ENCODE data around the gene JPH2.
"Not testable (repeated sequence)": the region's sequence is repeated elsewhere in the genome, so short reads cannot be mapped to it uniquely, and the experiment has no call there.

Gene JPH2

DNA sequence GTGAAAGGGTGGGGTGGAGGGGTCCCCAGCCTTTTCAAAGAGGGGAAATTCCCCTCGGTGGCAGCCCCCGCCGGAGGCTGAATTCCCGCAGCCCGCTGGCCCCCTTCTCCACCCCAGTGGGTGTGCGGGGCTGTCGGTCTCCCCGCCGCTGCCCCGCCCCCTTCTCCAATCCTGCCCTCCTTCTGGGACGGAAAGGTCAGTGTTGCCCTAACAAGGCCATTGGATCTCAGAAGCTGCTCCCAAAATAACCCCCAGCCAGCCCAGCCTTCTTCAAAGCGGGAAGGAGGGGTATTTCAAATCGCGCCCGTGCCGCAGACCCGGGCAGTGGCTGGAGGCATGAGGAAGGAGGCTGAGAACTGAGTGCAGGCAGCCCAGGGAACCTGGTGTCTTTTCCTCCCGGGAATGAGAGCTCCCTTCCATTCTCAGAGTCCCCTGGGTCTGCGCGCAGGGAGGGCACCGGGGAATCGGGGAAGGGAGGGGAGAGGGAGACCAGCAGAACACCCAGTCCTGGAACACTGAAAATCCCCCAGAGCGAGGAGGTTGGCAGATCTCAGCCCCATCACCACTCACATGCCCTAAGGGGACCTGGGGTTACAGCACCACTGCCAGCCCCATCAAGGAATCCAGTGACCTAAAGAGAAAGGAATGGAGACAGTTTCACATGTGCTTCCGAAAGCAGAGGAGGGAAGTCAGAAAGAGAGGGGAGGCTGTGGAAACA, at the start of gene JPH2:
Gene JPH2 (minus strand): TSS at position 135 of the 718 bp plus-strand sequence. CDS start 483 bp downstream, outside the sequence.
- DNase-seq, result no peak

DNA sequence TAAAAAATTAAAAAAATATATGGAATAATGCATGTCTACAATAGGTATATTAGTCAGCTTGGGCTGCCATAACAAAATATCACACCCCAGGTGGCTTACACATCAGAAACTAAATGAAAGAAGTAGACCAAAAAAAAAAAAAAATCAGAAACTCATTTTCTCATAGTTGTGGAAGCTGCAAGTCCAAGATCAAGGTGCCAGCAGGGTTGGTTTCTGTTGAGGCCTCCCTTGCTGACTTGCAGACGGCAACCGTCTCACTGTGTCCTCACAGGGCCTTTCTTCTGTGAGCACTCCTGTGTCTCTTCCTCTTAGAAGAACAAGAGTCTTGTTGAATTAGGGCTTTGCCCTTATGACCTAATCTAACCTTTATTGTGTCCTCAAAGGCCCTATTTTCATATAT, 48.7 kb upstream of the JPH2 start:
- DNase-seq, result no peak

DNA sequence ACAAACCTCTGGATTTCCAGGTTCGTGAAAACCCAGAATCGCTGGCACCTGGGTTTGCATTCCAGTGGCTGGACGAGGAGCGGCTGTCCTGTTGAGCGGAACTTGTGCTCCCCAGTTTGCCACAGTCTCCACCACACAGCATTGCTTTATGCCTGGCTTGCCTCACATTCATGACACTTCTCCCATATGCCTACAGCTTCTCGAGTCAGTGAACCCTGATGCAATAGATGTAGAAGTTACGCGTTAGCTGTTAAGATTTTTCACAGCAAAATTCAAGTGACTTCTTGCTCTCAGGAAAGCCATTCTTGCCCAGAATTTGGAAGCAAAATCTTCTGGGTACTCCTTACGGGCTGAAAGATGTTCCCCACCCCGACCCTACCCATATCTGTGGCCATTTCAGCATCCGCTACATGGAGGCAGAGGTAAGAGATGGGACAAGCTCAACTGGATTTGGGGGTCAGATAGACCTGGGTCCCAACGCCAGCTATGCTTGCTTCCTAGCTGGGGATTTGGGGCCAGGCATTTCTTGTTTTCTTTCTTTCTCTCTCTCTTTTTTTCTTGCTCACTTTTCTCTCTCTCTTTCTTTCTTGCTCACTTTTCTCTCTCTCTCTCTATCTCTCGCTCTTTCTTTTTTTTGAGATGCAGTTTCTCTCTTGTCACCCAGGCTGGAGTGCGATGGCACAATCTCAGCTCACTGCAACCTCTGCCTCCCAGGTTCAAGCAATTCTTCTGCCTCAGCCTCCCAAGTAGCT, 47.8 kb upstream of the JPH2 start:
- DNase-seq, result no peak

DNA sequence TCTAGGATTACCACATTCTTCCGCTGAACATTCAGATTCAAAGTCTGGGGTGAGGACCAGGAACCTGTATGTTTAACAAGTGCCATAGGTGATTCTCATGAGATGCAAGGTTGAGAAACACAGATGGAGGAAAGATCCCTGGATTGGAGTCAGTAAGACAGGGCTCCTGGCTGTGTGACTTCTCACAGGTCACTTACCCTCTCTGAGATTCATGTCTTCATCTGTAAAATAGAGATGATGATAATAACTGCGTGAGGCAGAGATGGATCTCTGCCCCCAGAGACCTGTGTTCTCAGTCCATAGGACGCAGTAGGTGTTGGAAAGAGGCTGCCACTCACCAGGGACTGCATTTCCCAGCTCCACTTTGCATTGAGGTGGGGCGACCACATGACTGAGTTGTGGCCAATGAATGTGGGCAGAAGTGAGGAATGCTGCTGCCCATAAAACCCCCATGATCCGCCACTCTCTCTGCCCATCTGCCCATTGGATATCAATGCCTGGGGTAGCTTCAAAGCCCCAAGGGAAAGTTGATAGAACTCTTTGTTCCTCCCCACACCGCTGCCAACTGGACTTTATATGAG, 46.5 kb upstream of the JPH2 start:
- DNase-seq, result no peak

DNA sequence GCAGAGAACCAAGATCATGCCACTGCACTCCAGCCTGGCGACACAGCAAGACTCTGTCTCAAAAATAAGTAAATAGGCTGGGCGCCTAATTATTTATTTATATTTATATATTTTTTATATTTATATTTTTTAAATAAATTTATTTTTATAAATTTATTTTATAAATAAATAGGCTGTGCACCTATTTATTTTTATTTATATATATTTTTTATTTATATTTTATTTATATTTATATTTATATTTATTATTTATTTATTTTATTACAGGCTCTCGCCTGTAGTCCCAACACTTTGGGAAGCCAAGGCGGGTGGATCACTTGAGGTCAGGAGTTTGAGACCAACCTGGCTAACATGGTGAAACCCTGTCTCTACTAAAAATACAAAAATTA, 45.5 kb upstream of the JPH2 start:
- DNase-seq, result not testable (repeated sequence)

DNA sequence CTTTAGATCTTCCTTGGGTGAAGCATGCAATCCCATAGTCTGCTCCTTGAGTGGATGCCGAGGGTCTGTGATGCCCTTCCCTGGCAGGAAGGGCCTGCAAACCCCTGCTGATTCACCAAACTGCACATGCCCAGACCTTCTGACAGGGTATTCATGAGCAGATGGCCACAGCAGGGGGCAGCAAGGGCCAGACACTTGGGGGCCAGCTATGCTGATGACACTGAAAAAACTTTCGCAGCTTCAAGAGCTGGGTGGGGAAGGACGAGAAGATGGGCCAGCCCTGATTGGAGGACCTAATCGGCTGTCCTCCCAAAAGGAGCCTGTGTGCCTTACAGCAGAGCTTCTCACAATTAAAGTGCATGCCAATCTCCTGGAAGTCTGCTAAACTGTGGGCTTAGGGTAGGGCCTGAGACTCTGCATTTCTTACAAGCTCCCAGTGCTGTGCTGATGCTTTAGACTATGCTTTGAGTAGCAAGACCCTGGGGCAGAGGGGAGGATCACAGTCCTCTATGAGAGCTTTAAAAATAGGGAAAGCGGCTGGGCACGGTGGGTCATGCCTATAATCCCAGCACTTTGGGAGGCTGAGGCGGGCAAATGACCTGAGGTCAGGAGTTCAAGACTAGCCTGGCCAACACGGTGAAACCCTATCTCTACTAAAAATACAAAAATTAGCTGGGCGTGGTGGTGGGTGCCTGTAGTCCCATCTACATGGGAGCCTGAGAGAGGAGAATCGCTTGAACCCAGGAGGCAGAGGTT, 44.9 kb upstream of the JPH2 start:
- DNase-seq, result no peak

DNA sequence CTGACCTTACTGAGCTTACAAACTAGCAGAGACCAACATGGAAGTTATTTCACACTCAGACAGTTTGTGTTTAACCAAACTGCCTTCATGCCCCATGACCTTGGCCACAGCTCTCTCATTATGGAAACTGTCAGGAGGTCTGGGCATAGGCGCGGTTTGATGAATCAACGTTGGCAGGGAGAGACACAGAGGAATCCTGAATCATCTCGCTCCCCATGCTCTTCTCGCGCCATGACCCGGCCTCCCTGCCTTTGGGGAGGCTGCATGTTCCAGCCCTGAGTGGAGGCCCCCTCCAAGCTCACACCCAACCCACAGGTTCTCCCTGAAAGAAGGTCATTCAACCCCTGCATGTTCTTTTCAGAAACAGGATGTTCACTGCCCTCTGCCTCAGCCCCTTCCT, 44.2 kb upstream of the JPH2 start:
- no peak for DNase-seq

DNA sequence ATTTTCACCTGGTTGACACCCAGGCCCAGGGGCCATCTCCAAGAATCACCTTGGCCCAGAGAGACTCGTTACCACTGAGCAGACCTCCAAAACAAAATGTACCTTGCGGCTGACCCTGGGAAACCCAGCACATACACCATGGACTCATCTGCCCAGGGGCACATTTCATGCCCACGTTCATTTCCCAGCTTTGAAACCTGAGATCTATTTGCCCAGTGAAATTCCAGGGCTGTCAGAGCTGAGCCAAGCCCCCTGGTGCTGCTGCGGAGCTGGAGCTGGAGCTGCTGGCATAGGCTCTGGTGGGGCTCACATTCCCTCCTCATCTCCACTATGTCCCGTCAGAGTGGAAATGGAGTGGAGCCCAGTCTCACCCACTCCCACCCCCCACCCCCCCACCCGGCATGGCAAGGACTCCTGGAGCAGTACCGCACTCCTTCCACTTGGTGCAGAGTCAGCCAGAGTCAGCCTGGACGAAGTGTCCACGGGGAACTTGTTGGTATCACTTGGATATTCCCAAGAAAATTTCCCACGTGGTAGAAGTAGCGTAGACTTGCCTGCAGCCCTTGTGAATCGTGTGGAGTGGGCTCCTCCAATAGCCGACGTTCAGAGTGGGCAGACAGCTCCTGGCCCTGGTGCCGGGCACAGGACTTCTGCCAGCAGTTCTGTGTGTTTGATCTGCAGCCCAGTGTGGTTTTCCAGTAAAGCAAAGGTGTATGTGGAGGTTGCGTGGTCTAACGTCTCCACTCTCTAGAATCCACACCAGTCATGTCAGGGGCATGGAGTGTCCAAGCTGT, 41.7 kb upstream of the JPH2 start:
- DNase-seq, result no peak

DNA sequence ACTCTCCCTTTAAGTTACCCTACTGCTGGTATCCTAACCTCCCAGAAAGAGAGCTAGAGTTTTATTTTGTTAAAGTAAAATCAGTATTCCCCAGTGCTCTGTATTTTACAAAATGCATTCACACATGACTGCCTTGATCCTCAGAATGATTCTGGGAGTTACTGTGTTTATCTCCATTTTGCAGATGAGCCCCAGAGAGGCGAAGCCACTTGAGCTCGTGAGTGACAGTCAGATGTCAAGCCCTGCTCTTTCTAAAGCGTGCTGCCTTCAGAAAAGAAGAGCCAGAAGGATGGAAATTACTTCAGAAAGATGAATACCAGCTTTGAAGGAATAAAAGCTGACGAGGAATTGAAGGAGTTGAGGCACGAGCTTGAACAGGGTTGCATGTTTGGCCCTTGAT, 37.6 kb upstream of the JPH2 start:
- no peak for DNase-seq

DNA sequence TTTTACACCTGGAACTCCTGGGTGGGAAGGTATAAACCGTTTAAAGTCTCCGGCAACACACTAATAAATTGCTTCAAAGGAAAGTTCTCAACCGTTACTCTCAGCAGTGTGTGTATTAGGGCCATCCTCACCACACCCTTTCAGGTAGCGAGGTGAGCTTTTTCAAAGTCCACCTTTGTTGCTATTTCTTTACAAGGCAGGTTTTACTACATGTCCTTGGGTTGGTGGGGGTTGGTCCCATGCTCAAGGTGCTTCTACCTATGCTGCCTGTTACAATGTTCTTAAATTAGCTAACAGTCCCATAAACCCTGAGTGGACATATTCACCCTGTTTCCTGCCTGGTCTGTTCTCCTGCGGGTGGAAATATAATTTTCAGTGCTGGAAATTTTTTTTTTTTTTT, 36.7 kb upstream of the JPH2 start:
- DNase-seq, result no peak

DNA sequence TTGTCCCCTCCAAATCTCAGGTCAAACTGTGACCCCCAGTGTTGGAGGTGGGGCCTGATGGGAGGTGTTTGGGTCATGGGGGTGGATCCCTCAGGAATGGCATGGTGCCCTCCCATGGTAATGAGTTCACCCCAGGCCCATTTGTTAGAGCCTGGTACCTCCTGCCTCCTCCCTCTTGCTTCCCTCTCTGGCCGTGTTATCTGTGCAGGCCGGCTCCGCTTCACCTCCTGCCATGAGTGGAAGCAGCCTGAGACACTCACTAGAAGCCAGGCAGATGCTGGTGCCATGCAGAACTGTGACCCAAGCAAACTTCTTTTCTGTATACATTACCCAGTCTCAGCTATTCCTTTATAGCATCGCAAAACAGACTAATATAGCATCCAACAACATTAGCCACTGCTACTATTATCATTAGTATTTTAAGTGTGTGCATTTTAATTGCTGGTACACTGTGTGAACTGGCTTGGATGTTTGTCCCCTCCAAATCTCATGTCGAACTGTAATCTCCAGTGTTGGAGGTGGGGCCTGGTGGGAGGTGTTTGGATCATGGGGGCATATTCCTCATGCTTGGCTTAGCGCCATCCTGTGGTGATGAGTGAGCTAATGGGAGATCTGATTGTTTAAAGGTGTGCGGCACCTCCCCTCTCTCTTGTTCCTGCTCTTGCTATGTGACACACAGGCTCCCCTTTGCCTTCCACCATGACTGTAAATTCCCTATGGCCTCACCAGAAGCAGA, 35.8 kb upstream of the JPH2 start:
- DNase-seq, result no peak

DNA sequence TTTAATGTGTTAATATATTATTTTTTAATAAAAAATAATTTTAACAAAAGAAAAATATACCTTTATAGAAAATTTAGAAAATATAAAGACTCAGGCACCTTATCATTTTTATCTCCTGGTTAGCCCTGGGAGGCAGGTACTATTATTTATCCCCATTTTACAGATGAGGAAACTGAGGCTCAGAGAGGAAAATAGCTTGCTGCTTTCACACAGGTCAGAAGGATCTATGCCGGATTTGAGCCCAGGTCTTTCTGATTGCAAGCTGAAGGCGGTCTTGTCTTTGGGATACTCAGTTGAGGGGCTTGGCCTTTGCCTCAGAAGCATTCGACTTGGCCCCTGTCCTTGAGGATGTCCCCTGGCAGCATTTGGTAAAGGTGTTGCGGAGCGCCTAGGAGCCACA, 35.0 kb upstream of the JPH2 start:
- no peak for DNase-seq

DNA sequence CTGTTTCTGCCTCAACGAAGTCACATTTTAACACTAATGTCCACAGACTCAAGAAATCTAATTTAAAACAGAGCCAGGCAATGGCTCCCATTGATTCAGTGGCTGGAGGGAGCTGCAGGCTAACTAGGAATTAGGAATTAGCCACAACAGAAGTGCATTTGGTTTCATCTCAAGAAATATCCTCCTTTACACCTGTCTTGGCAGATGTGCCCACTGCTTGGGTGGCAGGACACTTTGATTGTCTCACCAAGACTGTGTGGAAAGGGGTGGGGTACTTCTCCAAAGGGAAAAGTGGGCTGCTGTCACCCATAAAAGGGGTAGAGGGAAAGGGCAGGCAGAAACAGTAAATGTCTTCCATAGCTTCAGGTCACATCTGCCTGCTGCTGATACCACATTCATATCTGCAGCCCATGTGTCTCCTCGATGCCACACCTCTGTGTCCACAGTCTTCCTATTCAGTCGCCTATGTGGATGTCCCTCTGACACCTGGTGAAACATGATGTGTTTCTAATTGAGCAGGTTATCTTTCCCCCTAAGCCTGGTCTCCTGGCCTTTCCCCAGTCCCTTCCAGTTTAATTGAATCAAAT, 34.5 kb upstream of the JPH2 start:
- no peak for DNase-seq

DNA sequence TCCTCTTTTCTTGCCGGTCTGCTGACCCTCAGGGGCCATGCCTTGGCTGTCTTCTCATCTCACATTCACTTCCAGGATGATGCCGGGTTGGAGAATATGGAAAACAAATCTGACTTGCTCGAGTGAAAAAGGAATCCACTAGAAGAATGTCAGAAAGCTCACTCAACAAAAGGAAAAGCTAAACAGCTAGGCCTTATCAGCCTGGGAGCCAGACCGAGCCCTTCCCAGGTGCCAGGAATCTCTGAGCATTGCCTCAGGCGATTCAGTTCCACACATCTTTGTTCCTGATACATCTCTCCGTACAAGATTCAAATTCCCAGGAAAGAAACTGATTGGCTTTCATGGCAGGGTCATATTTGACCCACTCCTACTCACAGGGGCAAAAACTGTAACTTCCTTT, 32.8 kb upstream of the JPH2 start:
- no peak for DNase-seq

DNA sequence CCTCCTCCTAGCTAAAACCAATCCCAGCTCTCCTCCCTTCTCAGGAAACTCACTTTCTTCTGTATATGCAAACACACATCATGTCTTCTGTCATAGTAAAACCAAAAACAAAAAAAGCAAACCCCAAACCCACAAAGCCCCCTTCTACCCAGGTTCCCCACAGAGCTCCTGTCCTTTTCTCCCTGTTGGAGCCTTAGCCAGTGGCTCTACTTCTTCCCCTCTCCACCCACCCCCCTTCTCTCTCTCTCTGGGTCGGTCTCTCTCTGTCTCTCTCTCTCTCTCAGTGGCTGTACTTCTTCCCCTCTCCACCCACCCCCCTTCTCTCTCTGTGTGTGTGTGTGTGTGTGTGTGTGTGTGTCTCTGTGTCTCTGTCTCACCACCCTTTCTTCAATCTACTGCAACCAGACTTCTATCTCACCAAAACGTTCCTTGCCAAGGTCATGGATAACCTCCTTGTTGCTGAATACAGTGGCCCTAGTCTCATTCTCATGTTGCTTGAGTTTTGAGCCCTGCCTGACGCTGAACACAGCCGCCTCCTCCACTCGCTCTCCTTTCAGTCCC, 32.3 kb upstream of the JPH2 start:
- no peak for DNase-seq

DNA sequence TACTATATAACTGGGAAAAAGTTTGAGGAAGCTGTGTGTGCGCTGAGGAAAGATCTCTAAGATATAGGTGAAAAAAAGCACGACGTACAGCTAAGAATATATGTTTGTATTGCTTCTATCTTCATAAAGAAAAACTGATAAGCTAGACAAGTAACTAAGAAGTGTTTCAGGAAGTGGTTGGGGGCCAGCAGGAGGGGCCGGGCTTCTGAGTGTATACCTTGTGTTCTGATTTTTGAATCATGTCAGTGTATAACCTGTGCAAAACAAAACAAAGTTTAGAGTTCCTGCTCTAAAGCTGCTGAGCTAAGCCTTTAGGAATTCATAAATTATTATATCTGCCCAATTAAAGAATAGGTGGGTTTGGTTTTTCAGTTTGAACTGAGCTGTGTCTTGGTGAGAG, 31.5 kb upstream of the JPH2 start:
- no peak for DNase-seq

DNA sequence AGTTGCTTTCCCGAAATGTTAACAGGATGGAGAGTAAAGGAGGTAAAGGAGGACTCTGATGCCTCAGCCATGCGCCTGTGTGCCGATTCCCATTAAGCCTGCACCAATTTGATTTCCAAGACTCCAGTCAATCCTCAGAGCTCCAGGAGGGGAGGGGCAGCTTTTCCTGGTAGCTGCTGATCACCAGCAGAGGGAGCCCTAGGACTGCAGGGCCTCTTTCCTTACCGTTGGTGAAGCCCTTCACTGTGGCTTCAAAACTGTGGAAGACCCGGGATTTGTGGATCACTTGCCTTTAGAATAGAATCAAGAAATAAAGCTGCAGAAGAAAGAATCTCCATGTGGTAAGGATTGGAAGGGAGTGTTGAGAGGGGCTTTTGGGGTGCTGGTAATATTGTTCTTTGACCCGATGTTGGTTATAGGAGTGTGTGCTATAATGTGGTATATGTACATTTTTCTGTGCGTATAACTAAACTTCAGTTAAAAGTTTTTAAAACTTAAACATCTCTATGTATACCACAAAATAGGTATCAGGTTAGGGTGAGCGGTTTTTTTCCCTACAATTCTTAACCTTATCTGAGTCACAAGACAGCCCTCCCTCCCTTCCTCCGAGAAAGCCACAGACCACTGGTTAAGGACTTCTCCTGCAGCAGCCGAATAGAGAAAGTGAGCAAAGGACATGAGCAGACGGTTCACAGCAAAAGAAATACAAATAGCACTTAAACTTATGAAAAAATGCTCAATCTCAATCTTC, 30.5 kb upstream of the JPH2 start:
- DNase-seq, result peak; percentile 80

DNA sequence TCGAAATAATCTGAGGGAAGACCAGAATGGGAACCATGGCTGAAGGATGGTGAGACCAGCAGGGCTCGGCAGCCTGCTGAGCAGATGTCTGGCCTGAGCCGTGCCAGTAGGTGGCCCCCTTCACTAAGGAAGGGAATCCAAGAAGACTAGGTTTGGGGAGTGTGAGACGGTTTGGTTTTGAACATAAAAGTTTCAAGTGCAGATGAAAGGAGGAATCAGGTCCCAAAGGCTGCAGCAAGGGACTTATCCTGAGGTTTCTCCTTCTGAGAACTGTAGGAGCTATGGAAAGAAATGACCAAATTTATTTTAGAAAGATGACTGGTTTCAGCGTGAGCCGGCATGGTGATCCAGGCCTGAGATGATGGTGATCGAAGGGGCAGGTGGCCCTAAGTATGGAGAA, 28.1 kb upstream of the JPH2 start:
- peak; percentile 83 for DNase-seq

DNA sequence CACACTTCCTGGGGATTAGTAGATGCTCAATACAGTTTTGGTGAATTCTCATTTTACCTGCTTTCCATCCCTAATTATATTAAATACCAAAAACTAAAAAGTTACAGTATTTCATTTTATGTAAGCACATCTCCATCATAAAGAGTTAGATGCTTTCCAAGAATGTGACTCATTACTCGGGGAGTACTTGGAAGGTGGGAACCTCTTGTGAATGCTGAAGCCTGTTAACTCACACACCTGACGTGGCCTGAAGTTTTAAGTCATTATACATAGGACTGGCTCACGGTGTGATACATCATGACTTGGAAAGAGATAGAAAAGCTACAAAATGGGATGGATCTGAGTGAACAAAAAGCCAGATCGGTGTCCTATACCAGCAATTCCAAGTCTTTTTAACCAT, 25.8 kb upstream of the JPH2 start:
- no peak for DNase-seq

Measured in activated CD8-positive, alpha-beta memory T cell treated with anti-CD3 and anti-CD28 coated beads for 24 hours (primary cell).